CD4-positive, alpha-beta memory T cell (primary cell): Measurements from ENCODE around the gene CIB4. TPM values are rescaled to one million over a fixed set of nuclear protein-coding genes. Genes with fewer than 3 reads are reported as not detected.

ENCODE experiments used
- CTCF ChIA-PET: fragments of 350-600 bp; sonication (Branson Sonifier 250); formaldehyde crosslinking; loops from one replicate; lab custom pipeline; 2021; ENCODE audit warnings: inconsistent platforms; ENCODE audit not compliant: partially characterized antibody; lab: Charles Lee
- POLR2A ChIA-PET: fragments of 350-600 bp; sonication (Branson Sonifier 250); formaldehyde crosslinking; loops from one replicate; lab custom pipeline; 2021; ENCODE audit not compliant: partially characterized antibody; lab: Charles Lee
- DNase-seq, 5 donors: peaks; one replicate each; pipeline versions ENCODE4 v3.0.0 to v3.0.0-alpha.2; 2020 to 2022; ENCODE audit warnings: mixed read lengths in 1 of 5
- H3K27ac ChIP-seq: one replicate; pipeline ENCODE4 v1.7.0; 2013; ENCODE audit warnings: low read depth, low read length
- H3K27me3 ChIP-seq: 2 replicates; pipeline ENCODE4 v1.7.0; 2013; ENCODE audit warnings: mild to moderate bottlenecking, low read length, moderate library complexity; ENCODE audit not compliant: insufficient read depth
- H3K36me3 ChIP-seq: 2 replicates; pipeline ENCODE4 v1.7.0; 2013; ENCODE audit warnings: mild to moderate bottlenecking, low read length, moderate library complexity; ENCODE audit not compliant: insufficient read depth
- H3K4me1 ChIP-seq: 2 replicates; pipeline ENCODE4 v1.7.0; 2013; ENCODE audit warnings: mild to moderate bottlenecking, low read length, moderate library complexity; ENCODE audit not compliant: insufficient read depth
- H3K4me3 ChIP-seq, 2 donors: one replicate each; pipeline ENCODE4 v1.7.0; 2013; ENCODE audit warnings: low read length in 2 of 2, mild to moderate bottlenecking in 1 of 2
- H3K9me3 ChIP-seq, 2 donors: one replicate each; pipeline ENCODE4 v1.7.0; 2013; ENCODE audit warnings: low read length in 2 of 2, control low read depth in 1 of 2; ENCODE audit not compliant: control insufficient read depth in 1 of 2
- H3K27ac Mint-ChIP-seq, 7 donors: one replicate each; pipeline ENCODE4 v1.8.0; 2020 to 2021; ENCODE audit warnings: mixed read lengths in 7 of 7, mild to moderate bottlenecking in 6 of 7, inconsistent platforms in 3 of 7, moderate library complexity in 3 of 7
- H3K27me3 Mint-ChIP-seq, 2 donors: one replicate each; pipeline ENCODE4 v1.8.0; 2020 to 2021; ENCODE audit warnings: mixed read lengths in 2 of 2
- H3K36me3 Mint-ChIP-seq, 2 donors: one replicate each; pipeline ENCODE4 v1.8.0; 2020 to 2021; ENCODE audit warnings: mixed read lengths in 2 of 2, inconsistent platforms in 1 of 2, mild to moderate bottlenecking in 1 of 2
- H3K4me1 Mint-ChIP-seq, 4 donors: one replicate each; pipeline ENCODE4 v1.8.0; 2020 to 2021; ENCODE audit warnings: mixed read lengths in 4 of 4, mild to moderate bottlenecking in 1 of 4
- H3K4me3 Mint-ChIP-seq, 8 donors: one replicate each; pipeline ENCODE4 v1.8.0; 2020 to 2021; ENCODE audit warnings: mixed read lengths in 8 of 8, mild to moderate bottlenecking in 7 of 8, moderate library complexity in 6 of 8, inconsistent platforms in 3 of 8
- H3K9me3 Mint-ChIP-seq, 8 donors: one replicate each; pipeline ENCODE4 v1.8.0; 2020 to 2021; ENCODE audit warnings: mixed read lengths in 8 of 8, mild to moderate bottlenecking in 5 of 8, inconsistent platforms in 3 of 8, moderate library complexity in 1 of 8
- intact Hi-C: fragments of 100-400 bp; cut with micrococcal nuclease; formaldehyde crosslinking; loops from one replicate; pipeline ENCODE4 v1.15.1; 2023
- polyA plus RNA-seq, 2 donors: library from polyadenylated mRNA; unstranded; fragments of 300-500 nt; fragmentation: Illumina TruSeq; gene quantifications; one replicate each; pipeline ENCODE4 v1.2.3, GENCODE V29; 2021
- total RNA-seq, 2 experiments: library from RNA; stranded (reverse); gene quantifications; one replicate each; pipeline ENCODE4 v1.2.3, GENCODE V29; 2021

The CIB4 gene
- total and polyA plus RNA-seq, 4 experiments from 2014 or later, result not detected

DNA sequence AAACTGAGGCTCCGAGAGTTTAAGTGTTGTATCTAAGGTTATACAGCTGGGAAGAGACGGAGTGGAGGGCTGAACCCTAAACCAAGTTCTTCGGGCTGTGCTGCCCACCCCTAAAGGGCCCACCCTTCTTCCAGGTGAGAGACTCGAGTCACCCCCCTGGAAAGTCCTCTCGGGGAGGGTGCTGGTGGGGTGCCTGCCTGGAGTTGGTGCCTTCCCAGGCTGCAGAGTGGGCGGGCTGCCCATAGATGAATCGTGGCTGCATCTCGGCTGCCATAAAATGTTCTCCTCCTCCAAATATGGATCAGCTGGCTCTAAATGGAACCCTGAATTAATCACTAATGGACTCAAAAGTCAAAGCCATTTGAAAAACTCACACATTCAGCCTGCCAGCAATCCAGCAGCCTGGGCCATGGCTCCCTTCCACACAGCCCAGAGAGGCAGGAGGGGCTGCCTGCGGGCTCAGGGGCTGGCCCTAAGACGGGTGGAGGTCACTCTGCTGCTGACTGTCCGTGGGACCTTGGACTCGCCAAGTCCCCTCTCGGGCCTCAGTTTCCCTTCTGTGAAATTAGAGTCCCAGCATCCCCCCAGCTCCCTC is 7.7 kb downstream of the CIB4 start:
- no peaks in the 10 kb centered on the region for H3K4me1 ChIP-seq
- H3K36me3 Mint-ChIP-seq, result no peaks in the 10 kb centered on the region
- POLR2A ChIA-PET, result no interaction called here

DNA sequence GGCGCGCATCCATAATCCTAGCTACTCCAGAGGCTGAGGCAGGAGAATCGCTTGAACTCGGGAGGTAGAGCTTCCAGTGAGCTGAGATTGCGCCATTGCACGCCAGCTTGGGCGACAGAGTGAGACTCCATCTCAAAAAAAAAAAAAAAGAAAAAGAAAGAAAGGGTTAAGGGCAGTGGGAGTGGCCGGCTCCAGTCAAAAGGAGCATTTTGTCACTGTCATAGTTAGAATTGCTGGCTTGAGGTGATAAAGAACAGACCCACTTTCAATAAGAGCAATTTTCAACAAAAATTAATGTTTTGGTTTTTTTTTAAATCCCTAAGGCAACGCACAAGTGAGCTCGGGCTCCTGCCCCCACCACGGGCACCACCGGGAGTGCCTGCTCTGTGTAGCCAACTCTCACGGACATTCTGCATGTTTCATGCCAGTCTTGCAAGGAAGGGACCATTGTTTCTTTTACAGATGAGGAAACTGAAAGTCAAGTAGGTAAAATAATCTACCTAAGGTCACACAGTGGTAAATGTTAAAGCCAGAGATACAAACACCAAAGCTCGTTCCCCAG is 8.5 kb downstream of the CIB4 start:
- Mint-ChIP-seq H3K9me3 (no peaks in the 10 kb centered on the region), H3K27ac (no peak overlapping the region), H3K4me3 (no peak overlapping the region), H3K4me1 (no peaks in the 10 kb centered on the region), H3K27me3 (peaks cover 5 to 12% of the 10 kb centered on the region in 2 donors), H3K36me3 (no peaks in the 10 kb centered on the region)
- Histone ChIP-seq H3K4me3 (no peak overlapping the region), H3K27me3 (no peaks in the 10 kb centered on the region), H3K4me1 (no peaks in the 10 kb centered on the region), H3K9me3 (no peaks in the 10 kb centered on the region), H3K27ac (no peak overlapping the region), H3K36me3 (no peaks in the 10 kb centered on the region)
- DNase-seq, result no peak
- CTCF ChIA-PET, result no interaction called here
- POLR2A ChIA-PET, result no interaction called here
- intact Hi-C loops, result no loop called here

More for the DNA sequence above, 7.7 kb downstream of the CIB4 start:
- intact Hi-C loops, result no loop called here
- Mint-ChIP-seq H3K4me3 (no peak overlapping the region), H3K9me3 (no peaks in the 10 kb centered on the region), H3K4me1 (no peaks in the 10 kb centered on the region), H3K27ac (no peak overlapping the region), H3K27me3 (peaks cover 5 to 12% of the 10 kb centered on the region in 2 donors)
- Histone ChIP-seq H3K27me3 (no peaks in the 10 kb centered on the region), H3K27ac (no peak overlapping the region), H3K36me3 (no peaks in the 10 kb centered on the region), H3K4me3 (no peak overlapping the region), H3K9me3 (no peaks in the 10 kb centered on the region)
- DNase-seq, result no peak
- CTCF ChIA-PET, result no interaction called here

DNA sequence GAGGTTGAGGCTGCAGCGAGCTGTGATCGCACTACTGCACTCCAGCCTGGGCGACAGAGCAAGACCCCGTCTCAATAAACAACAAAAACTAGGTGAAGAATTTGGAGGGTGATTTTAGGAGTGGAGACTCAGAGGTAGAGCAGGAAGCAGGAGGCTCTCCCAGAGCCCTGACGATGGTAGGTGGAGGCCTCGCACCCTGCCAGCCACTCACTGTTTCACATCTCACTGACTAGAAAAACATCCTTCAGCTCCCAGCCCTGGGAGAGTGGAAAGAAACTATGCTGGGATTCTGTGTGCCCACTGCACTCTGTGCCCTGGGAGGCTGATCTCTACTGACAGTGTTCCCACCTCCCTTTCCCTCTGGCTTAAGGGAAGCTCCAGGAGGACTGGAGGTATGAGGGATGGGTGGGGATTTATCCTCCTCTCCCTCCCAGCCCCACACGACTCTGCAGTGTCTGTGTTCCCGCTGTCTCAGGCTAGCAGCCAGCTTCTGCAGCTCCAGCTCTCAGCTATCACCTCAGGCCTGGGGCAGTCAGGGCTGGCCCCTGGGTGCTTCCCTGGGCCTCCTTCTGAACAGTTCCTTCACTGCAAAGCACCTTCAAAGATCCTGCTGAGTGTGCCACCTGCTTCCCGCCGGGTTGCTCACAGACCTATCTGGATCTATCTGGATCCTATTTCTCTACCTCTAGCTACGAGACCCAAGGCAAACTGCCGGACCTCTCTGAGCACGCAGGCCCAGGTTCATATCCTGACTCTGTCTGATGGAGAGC is 9.6 kb downstream of the CIB4 start:
- Mint-ChIP-seq H3K27me3 (peaks cover 5 to 12% of the 10 kb centered on the region in 2 donors), H3K4me1 (no peaks in the 10 kb centered on the region), H3K27ac (no peak overlapping the region), H3K4me3 (no peak overlapping the region), H3K9me3 (no peaks in the 10 kb centered on the region), H3K36me3 (no peaks in the 10 kb centered on the region)
- DNase-seq, result no peak
- POLR2A ChIA-PET, result no interaction called here
- no peaks in the 10 kb centered on the region for H3K9me3 ChIP-seq
- no peaks in the 10 kb centered on the region for H3K4me1 ChIP-seq
- no peak overlapping the region for H3K27ac ChIP-seq
- CTCF ChIA-PET, result no interaction called here
- no peak overlapping the region for H3K4me3 ChIP-seq
- intact Hi-C loops, result no loop called here
- H3K27me3 ChIP-seq, result no peaks in the 10 kb centered on the region
- H3K36me3 ChIP-seq, result no peaks in the 10 kb centered on the region

DNA sequence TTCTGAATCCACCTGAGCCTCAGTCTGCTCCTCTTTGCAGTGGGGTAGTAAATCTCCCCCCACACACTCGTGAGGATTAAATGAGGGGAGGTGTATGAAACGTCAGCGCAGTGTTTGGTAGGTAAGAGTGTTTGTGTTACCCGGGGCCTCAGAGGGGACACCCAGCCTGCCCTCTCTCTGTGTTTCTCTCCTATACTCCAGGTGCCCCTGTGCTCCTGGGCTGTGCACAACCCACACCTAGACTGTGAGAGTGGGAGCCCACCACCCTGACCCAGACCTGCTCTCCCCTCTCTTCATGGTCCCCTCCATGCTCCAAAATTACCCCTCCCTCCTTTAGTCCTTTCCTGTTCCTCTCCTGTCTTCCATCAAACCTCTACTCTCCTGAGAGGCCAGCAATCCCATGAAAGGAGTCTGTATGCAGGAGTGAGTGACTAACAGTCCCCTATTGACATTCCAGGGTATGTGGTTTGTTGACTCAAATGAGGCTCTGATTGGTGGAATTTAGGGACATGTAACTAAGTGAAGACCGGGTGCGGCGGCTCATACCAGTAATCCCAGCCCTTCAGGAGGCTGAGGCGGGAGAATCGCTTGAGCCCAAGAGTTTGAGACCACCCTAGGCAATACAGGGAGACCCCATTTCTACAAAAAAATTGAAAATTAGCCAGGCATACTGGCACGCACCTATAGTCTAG is 10.4 kb downstream of the CIB4 start:
- H3K27ac Mint-ChIP-seq, result no peak overlapping the region
- intact Hi-C loops, result no loop called here
- Histone ChIP-seq H3K27me3 (no peaks in the 10 kb centered on the region), H3K9me3 (no peaks in the 10 kb centered on the region), H3K4me1 (no peaks in the 10 kb centered on the region), H3K27ac (no peak overlapping the region), H3K36me3 (no peaks in the 10 kb centered on the region), H3K4me3 (no peak overlapping the region)
- no peaks in the 10 kb centered on the region for H3K9me3 Mint-ChIP-seq
- H3K4me3 Mint-ChIP-seq, result no peak overlapping the region
- POLR2A ChIA-PET, result no interaction called here
- no peaks in the 10 kb centered on the region for H3K4me1 Mint-ChIP-seq
- CTCF ChIA-PET, result no interaction called here
- H3K36me3 Mint-ChIP-seq, result no peaks in the 10 kb centered on the region
- no peak for DNase-seq
- peaks cover 5 to 12% of the 10 kb centered on the region in 2 donors for H3K27me3 Mint-ChIP-seq

DNA sequence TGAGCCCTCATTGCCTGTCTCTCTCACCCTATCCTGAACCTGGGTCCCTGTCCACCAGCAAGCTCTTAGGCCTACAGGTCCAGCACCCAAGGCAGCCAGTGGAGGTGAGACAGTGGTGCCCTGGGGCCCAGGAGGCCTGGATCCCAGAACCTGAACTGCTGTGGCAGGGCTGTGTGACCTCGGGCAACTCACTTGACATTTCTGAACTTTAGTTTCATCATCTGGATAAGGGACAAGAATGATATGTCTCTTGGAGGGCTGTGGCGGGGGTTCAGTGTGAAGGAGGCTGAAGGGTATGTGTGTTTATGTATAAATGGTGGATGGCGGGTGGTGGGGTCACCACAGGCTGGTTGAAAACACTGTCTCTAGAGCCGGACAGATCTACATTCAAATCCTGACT is 10.9 kb downstream of the CIB4 start:
- Mint-ChIP-seq H3K4me3 (no peak overlapping the region), H3K27me3 (peaks cover 5 to 12% of the 10 kb centered on the region in 2 donors), H3K36me3 (no peaks in the 10 kb centered on the region), H3K27ac (no peak overlapping the region), H3K4me1 (no peaks in the 10 kb centered on the region), H3K9me3 (no peaks in the 10 kb centered on the region)
- H3K4me1 ChIP-seq, result no peaks in the 10 kb centered on the region
- H3K27me3 ChIP-seq, result no peaks in the 10 kb centered on the region
- H3K9me3 ChIP-seq, result no peaks in the 10 kb centered on the region
- intact Hi-C loops, result no loop called here
- no peak for DNase-seq
- H3K27ac ChIP-seq, result no peak overlapping the region
- ChIA-PET POLR2A (no interaction called here), CTCF (no interaction called here)
- no peak overlapping the region for H3K4me3 ChIP-seq
- no peaks in the 10 kb centered on the region for H3K36me3 ChIP-seq

DNA sequence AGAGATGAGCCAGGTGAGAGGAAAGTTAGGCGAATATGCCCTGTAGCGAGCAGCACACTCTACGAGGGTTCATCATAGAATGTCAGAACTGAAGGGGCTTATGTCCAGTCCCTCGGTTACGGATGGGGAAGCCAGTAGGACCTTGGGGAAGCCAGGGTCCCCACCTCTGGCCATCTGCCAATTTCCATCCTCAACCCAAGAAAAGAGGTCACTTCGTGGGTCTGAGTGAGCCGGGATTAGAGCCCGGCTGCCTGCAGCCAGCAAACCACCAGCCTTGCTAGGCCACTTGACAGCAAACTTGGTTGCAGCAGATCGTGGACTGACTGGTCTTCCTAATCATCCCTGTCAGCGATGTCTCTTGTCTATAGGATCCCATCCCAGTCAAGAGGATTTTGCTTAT is 11.4 kb downstream of the CIB4 start:
- Histone ChIP-seq H3K4me3 (no peak overlapping the region), H3K27ac (no peak overlapping the region), H3K4me1 (no peaks in the 10 kb centered on the region), H3K36me3 (no peaks in the 10 kb centered on the region), H3K27me3 (no peaks in the 10 kb centered on the region), H3K9me3 (no peaks in the 10 kb centered on the region)
- H3K27me3 Mint-ChIP-seq, result peaks cover 5 to 12% of the 10 kb centered on the region in 2 donors
- no peak overlapping the region for H3K4me3 Mint-ChIP-seq
- H3K27ac Mint-ChIP-seq, result no peak overlapping the region
- no peaks in the 10 kb centered on the region for H3K9me3 Mint-ChIP-seq
- DNase-seq, result no peak
- H3K4me1 Mint-ChIP-seq, result no peaks in the 10 kb centered on the region
- POLR2A ChIA-PET, result no interaction called here
- intact Hi-C loops, result no loop called here
- no peaks in the 10 kb centered on the region for H3K36me3 Mint-ChIP-seq
- CTCF ChIA-PET, result no interaction called here

DNA sequence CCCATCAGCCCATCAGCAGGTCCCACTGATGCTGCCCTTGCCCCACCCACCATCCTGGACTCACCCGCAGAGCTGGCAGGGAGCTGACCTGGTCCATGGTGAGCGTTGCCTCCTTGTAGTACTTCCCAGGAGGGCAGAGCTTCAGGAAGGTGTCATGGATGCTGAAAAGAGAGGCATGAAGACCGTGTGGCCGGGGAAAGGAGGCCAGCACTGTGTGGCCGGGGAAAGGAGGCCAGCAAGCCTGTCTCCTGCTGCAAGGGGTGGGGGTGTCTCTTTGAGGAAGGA is 11.9 kb downstream of the CIB4 start:
- H3K27ac ChIP-seq, result no peak overlapping the region
- H3K9me3 ChIP-seq, result no peaks in the 10 kb centered on the region
- H3K4me3 Mint-ChIP-seq, result no peak overlapping the region
- intact Hi-C loops, result no loop called here
- H3K27me3 ChIP-seq, result no peaks in the 10 kb centered on the region
- H3K4me3 ChIP-seq, result no peak overlapping the region
- peaks cover 5 to 12% of the 10 kb centered on the region in 2 donors for H3K27me3 Mint-ChIP-seq
- DNase-seq, result no peak
- POLR2A ChIA-PET, result no interaction called here
- H3K36me3 Mint-ChIP-seq, result no peaks in the 10 kb centered on the region
- H3K27ac Mint-ChIP-seq, result no peak overlapping the region
- H3K4me1 Mint-ChIP-seq, result no peaks in the 10 kb centered on the region
- no peaks in the 10 kb centered on the region for H3K9me3 Mint-ChIP-seq
- no peaks in the 10 kb centered on the region for H3K36me3 ChIP-seq
- CTCF ChIA-PET, result no interaction called here
- no peaks in the 10 kb centered on the region for H3K4me1 ChIP-seq
